IPS-20b (cell line): ENCODE data around the gene TRAM2.

Experiments
- H3K27ac ChIP-seq: one replicate; pipeline ENCODE4 v1.5.1; 2013; ENCODE audit warnings: low read length
- H3K27me3 ChIP-seq: 2 replicates; pipeline ENCODE4 v1.6.1; 2013; ENCODE audit warnings: mild to moderate bottlenecking, low read length, inconsistent platforms; ENCODE audit not compliant: insufficient read depth
- H3K36me3 ChIP-seq: 2 replicates; pipeline ENCODE4 v1.6.1; 2013; ENCODE audit warnings: low read depth, mild to moderate bottlenecking, inconsistent platforms, low read length, moderate library complexity; ENCODE audit not compliant: insufficient read depth
- H3K4me1 ChIP-seq: 2 replicates; pipeline ENCODE4 v1.6.1; 2013; ENCODE audit warnings: mild to moderate bottlenecking, control low read depth, inconsistent platforms, low read length, moderate library complexity; ENCODE audit not compliant: insufficient read depth
- H3K4me3 ChIP-seq: 2 replicates; pipeline ENCODE4 v1.5.1; 2013; ENCODE audit warnings: mild to moderate bottlenecking, low read length, inconsistent platforms
- H3K9ac ChIP-seq: 2 replicates; pipeline ENCODE4 v1.6.1; 2013; ENCODE audit warnings: low read depth, mild to moderate bottlenecking, inconsistent platforms, low read length, moderate library complexity
- H3K9me3 ChIP-seq: 2 replicates; pipeline ENCODE4 v1.6.1; 2013; ENCODE audit warnings: mild to moderate bottlenecking, low read depth, low read length, inconsistent platforms; ENCODE audit not compliant: insufficient read depth

TRAM2 gene

GRCh38 chr6:52532457-52532856 is 44.4 kb downstream of the TRAM2 start:
- Histone ChIP-seq H3K4me1 (peaks cover 11% of the 10 kb centered on the region), H3K9ac (no peak overlapping the region), H3K27me3 (no peaks in the 10 kb centered on the region), H3K4me3 (no peak overlapping the region), H3K9me3 (no peaks in the 10 kb centered on the region), H3K27ac (no peak overlapping the region), H3K36me3 (0 out of 2 replicates have a peak, but pooled peaks cover 7% of the 10 kb centered on the region)

DNA sequence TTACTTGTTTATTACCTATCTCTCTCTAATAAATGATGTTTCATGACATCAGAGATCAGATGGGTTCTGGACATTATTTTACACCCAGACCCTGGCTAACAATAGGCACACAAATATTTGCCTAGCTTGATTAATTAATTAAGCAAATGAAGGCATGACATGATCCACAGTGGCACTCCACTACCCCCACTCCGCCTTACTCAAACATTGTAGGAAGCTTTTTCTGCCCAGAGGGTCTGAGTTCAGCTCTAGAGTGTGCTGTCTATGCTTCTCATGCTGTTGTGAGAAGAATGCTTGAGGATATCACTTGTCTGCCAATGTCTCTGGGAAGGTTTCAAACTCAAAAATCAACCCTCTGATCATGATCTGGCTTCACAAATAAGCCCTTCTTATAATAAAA is 45.0 kb downstream of the TRAM2 start:
- no peaks in the 10 kb centered on the region for H3K27me3 ChIP-seq
- no peaks in the 10 kb centered on the region for H3K9me3 ChIP-seq
- 0 out of 2 replicates have a peak, but pooled peaks cover 7% of the 10 kb centered on the region for H3K36me3 ChIP-seq
- peaks cover 11% of the 10 kb centered on the region for H3K4me1 ChIP-seq
- H3K9ac ChIP-seq, result no peak overlapping the region
- H3K27ac ChIP-seq, result no peak overlapping the region
- H3K4me3 ChIP-seq, result no peak overlapping the region

DNA sequence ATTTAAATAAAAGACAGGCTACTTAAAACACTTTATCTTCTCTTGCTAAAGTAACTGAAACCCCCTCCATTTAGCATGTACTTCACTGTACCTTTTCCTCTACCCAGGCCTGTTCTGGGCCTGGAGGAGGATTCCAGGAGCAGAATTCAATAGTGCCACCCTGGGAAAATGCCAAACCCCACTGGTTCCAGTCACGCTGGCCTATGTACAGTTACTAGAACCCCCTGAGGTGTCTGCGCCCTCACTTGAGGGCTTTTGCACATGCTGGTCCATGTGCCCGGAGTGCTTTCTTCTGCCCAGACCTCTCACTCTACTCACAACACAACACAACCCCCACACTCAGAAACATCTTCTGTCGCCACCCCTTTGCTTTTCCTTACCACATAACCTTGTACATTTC is 45.5 kb downstream of the TRAM2 start:
- Histone ChIP-seq H3K4me1 (peaks cover 6% of the 10 kb centered on the region), H3K4me3 (no peak overlapping the region), H3K9me3 (no peaks in the 10 kb centered on the region), H3K9ac (no peak overlapping the region), H3K36me3 (0 out of 2 replicates have a peak, but pooled peaks cover 7% of the 10 kb centered on the region), H3K27me3 (no peaks in the 10 kb centered on the region), H3K27ac (no peak overlapping the region)

GRCh38 chr6:52530351-52530750 is 46.5 kb downstream of the TRAM2 start:
- H3K4me3 ChIP-seq, result no peak overlapping the region
- no peaks in the 10 kb centered on the region for H3K4me1 ChIP-seq
- no peaks in the 10 kb centered on the region for H3K9me3 ChIP-seq
- H3K27ac ChIP-seq, result no peak overlapping the region
- no peak overlapping the region for H3K9ac ChIP-seq
- H3K36me3 ChIP-seq, result 0 out of 2 replicates have a peak, but pooled peaks cover 7% of the 10 kb centered on the region
- H3K27me3 ChIP-seq, result no peaks in the 10 kb centered on the region

- no peak overlapping the region for H3K4me3 ChIP-seq
- no peak overlapping the region for H3K27ac ChIP-seq
- no peaks in the 10 kb centered on the region for H3K9me3 ChIP-seq
- no peak overlapping the region for H3K9ac ChIP-seq
- H3K4me1 ChIP-seq, result peaks cover 6% of the 10 kb centered on the region; the same call in 1 of the 2 replicates
- H3K27me3 ChIP-seq, result no peaks in the 10 kb centered on the region
- H3K36me3 ChIP-seq, result no peaks in the 10 kb centered on the region
Observed at GRCh38 chr6:52529311-52529710, 47.5 kb downstream of the TRAM2 start.

- Histone ChIP-seq H3K4me1 (peaks cover 15% of the 10 kb centered on the region; the same call in 1 of the 2 replicates), H3K9me3 (no peaks in the 10 kb centered on the region), H3K27me3 (no peaks in the 10 kb centered on the region), H3K27ac (no peak overlapping the region), H3K4me3 (no peak overlapping the region), H3K9ac (no peak overlapping the region), H3K36me3 (no peaks in the 10 kb centered on the region)
Observed at GRCh38 chr6:52527436-52527835, 49.4 kb downstream of the TRAM2 start.

GRCh38 chr6:52526634-52527033 is 50.2 kb downstream of the TRAM2 start:
- H3K9ac ChIP-seq, result no peak overlapping the region
- no peak overlapping the region for H3K4me3 ChIP-seq
- no peaks in the 10 kb centered on the region for H3K36me3 ChIP-seq
- peaks cover 15% of the 10 kb centered on the region; the same call in 1 of the 2 replicates for H3K4me1 ChIP-seq
- H3K27ac ChIP-seq, result no peak overlapping the region
- H3K27me3 ChIP-seq, result no peaks in the 10 kb centered on the region
- no peaks in the 10 kb centered on the region for H3K9me3 ChIP-seq

- Histone ChIP-seq H3K9ac (no peak overlapping the region), H3K4me3 (no peak overlapping the region), H3K9me3 (no peaks in the 10 kb centered on the region), H3K36me3 (no peaks in the 10 kb centered on the region), H3K4me1 (peaks cover 15% of the 10 kb centered on the region; the same call in 1 of the 2 replicates), H3K27me3 (no peaks in the 10 kb centered on the region), H3K27ac (no peak overlapping the region)
Observed at GRCh38 chr6:52524918-52525317, 51.9 kb downstream of the TRAM2 start.

DNA sequence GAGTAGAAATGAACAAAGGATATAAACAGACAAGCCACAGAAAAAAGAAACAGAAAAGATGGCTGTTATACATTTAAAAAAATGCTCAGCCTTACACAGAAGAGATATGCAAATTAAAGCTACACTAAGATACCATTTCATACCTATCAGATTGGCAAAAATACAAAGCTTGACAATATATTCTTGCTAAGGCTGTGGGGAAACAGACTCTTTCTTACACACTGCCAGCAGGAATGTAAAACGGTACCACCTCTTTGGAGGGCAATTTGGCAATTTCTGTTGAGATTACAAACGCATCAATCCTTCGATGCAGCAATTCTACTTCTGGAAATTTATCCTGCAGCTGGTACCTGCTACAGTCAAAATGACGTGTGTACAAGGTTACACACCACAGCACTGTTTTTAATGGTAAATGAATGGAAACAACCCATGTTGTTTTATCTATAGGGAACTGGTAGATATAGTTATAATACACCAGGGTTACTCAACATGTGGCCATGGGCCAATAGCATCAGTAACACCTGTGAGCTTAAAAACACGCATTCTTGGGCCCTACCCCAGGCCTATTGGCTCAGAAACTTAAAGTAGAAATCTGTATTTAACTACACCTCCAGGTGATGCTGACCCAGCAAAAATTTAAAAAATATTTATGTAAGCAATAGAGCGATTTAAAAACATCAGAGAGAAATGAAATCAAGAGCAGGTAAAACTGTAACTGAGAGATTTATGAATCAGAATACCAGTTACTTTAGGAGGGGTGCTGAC is 53.3 kb downstream of the TRAM2 start:
- no peak overlapping the region for H3K9ac ChIP-seq
- no peak overlapping the region for H3K27ac ChIP-seq

GRCh38 chr6:52522655-52523054 is 54.2 kb downstream of the TRAM2 start:
- Histone ChIP-seq H3K9me3 (no peaks in the 10 kb centered on the region), H3K36me3 (no peaks in the 10 kb centered on the region; the same call in 1 of the 2 replicates), H3K27ac (no peak overlapping the region), H3K4me3 (no peak overlapping the region), H3K9ac (no peak overlapping the region), H3K4me1 (peaks cover 27% of the 10 kb centered on the region), H3K27me3 (no peaks in the 10 kb centered on the region)

More for the DNA sequence above, 53.3 kb downstream of the TRAM2 start:
- H3K4me3 ChIP-seq, result no peak overlapping the region
- no peaks in the 10 kb centered on the region for H3K27me3 ChIP-seq
- H3K36me3 ChIP-seq, result no peaks in the 10 kb centered on the region; the same call in 1 of the 2 replicates
- H3K9me3 ChIP-seq, result no peaks in the 10 kb centered on the region
- H3K4me1 ChIP-seq, result peaks cover 18% of the 10 kb centered on the region

DNA sequence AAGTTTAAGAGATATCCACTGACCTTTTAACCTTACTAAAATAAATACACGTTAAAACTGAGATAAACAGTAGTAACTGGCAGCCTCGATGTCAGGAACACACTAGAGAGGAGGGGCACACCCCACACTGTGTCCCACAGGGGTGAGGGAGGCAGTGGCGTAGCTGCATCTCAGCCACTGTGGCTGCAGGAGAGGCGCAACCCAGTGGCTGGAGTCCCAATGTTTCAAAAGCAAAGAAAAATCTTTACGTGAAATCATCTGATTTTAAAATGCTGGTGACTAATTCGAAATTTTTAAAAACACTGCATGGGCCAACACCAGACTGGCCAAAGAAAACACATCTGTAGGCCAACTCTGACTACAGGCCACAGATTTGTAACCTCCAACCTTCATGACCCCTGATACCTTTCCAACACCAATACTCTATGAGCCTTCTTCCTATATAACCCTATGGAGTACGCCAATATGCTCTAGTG is 54.7 kb downstream of the TRAM2 start:
- Histone ChIP-seq H3K36me3 (no peaks in the 10 kb centered on the region; the same call in 1 of the 2 replicates), H3K4me3 (no peak overlapping the region), H3K27ac (no peak overlapping the region), H3K27me3 (no peaks in the 10 kb centered on the region), H3K4me1 (peaks cover 30% of the 10 kb centered on the region), H3K9ac (no peak overlapping the region), H3K9me3 (no peaks in the 10 kb centered on the region)

DNA sequence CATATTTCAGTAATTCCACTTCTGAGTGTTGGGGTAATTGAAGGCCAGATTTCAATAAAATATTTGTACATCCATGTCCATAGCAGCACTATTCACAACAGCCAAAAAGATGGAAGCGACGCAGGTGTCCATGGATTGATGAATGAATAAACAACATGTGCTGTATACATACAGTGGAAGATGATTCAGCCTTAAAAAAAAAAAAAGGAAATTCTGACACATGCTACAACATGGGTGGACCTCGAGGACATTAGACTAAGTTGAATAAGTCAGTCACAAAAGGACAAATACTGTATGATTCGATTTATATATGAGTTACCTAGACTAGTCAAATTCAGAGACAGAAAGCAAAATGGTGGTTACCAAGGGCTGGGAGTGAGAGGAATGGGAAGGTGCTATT is 57.2 kb downstream of the TRAM2 start:
- no peak overlapping the region for H3K27ac ChIP-seq

More for the DNA sequence above, 57.2 kb downstream of the TRAM2 start:
- no peaks in the 10 kb centered on the region for H3K27me3 ChIP-seq
- H3K4me1 ChIP-seq, result peaks cover 31% of the 10 kb centered on the region
- no peaks in the 10 kb centered on the region for H3K9me3 ChIP-seq
- no peak overlapping the region for H3K9ac ChIP-seq
- H3K36me3 ChIP-seq, result peaks cover 16% of the 10 kb centered on the region
- H3K4me3 ChIP-seq, result no peak overlapping the region
